IMR-90 (cell line): ENCODE results near the gene MLLT1.

ENCODE experiments used
- CTCF ChIP-seq: conservative IDR thresholded peaks from 2 replicates; pipeline ENCODE4 v1.5.1; 2012; ENCODE audit warnings: mild to moderate bottlenecking, low read depth, low read length, improper control_type of control experiment
- MAFK ChIP-seq: IDR thresholded peaks from 2 replicates; pipeline ENCODE4 v1.6.1; 2012; ENCODE audit warnings: low read depth, low read length, improper control_type of control experiment
- POLR2A ChIP-seq: IDR thresholded peaks from 2 replicates; pipeline ENCODE4 v1.6.1; 2012; ENCODE audit warnings: mild to moderate bottlenecking, low read depth, low read length
- SMC3 ChIP-seq: fragments of 150-350 bp; IDR thresholded peaks from 2 replicates; pipeline ENCODE4 v1.6.1; 2016; ENCODE audit warnings: low read depth, mild to moderate bottlenecking, antibody characterized with exemption, low read length, moderate library complexity

GRCh38 chr19:6226012-6226411 lies 53.8 kb downstream of the MLLT1 start:
- no peak for TF ChIP-seq CTCF
- TF ChIP-seq MAFK = no peak
- no peak for TF ChIP-seq POLR2A
- TF ChIP-seq SMC3 = no peak
